Measurements from ENCODE around the gene CD300H.

Gene CD300H

DNA sequence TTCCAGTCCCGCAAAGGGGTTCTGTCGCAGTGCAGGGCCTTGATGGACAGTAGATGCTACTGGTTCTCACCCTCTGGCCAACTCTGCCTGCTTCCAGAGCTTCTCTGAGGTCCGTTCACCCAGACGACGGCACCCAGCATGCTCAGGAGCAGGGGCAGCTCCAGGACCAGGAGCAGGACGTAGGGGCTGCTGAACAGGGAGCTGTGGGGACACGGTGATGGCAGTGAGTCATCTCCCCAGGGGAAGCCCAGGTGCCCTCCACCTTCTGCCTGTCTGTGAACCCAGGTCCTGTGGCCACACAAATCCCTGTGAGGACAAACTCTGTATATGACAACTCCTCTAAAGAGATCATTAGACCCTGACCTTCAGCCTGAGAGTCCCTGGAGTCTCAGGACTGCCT is 18.0 kb downstream of the CD300H start:
- no peak for DNase-seq (ENCODE audit: low read depth)

DNA sequence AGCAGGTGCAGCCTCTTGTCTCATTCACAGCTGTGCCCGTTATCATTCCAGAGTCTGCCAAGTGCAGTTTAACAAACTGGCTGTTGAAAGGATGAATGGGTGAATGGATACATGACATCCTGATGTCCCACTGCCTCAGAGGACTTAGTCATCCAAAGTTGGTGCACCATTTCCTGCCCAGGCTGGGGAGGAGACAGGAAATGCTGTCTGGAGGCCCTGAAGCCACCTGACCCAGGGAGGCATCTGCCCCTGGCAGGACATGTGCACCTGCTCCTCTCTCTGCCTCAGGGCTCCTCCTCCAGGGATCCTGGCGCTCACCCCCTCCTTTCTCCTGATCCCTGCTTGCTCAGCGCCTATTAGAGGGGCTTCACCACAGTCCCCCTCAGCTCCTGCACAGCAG is 19.6 kb downstream of the CD300H start:
- no peak for DNase-seq (ENCODE audit: low read depth)

DNA sequence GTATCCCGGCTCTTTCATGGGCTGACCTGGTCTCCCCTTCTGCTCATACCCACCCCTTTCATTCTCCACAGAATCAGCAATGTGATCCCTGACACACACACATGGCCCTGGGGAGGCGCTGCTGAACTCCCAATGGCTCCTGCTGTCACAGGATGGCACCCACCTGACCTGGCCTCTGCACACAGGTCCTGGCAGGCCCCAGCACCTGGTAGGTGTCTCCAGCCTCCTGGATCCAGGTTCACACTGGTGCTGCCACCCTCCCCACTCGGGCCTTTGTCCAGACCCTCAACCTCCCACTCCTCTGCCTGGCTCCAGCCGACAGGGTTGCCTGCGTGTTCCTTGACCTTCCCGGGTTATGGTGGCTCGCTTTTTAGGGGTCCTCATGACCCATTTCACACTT is 20.0 kb downstream of the CD300H start:
- no peak for DNase-seq (ENCODE audit: low read depth)

DNA sequence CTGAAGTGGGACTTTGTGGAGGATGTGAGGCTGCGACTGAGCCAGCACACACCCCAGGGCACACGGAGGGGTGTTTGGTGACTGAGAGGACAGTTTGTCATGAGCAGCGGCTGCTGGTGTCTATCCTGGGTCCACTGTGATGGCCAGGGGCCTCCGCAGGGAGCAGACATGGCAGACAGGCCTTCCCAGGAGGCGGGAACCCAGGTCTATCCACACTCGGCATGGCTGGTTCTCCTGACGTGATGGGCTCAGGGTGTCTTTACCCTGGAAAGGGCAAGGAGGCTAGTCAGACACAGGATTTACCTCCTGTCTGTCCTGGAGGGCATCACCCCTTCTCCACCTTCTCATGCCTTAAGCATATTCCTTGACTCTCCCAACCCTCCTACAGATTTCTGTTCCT is 20.7 kb downstream of the CD300H start:
- DNase-seq (ENCODE audit: low read depth) = no peak

DNA sequence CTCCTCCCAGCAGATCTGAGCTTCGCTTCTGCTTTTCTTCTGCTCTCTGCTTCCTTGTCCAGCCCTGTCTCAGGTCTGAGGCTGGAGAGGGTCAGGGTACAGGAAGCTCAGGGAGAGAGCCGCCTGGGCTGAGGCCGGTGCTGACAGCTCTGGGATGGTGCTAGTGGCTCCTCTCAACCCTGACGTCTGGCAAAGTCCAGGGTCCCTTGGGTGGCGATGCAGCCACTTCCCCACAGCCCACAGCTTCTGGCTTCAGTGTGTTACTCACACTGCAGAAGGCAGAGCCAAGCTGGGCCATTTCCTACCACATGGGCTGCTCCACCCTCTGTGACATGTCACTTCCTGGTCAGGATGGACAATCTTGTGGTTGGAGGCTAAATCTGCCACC is 21.5 kb downstream of the CD300H start, which contains the start of gene CD300C:
CD300C (minus strand) TSS at position 273 of the 388 bp plus-strand sequence. CDS start 333 bp downstream, outside the sequence.
- DNase-seq (ENCODE audit: low read depth) = no peak

DNA sequence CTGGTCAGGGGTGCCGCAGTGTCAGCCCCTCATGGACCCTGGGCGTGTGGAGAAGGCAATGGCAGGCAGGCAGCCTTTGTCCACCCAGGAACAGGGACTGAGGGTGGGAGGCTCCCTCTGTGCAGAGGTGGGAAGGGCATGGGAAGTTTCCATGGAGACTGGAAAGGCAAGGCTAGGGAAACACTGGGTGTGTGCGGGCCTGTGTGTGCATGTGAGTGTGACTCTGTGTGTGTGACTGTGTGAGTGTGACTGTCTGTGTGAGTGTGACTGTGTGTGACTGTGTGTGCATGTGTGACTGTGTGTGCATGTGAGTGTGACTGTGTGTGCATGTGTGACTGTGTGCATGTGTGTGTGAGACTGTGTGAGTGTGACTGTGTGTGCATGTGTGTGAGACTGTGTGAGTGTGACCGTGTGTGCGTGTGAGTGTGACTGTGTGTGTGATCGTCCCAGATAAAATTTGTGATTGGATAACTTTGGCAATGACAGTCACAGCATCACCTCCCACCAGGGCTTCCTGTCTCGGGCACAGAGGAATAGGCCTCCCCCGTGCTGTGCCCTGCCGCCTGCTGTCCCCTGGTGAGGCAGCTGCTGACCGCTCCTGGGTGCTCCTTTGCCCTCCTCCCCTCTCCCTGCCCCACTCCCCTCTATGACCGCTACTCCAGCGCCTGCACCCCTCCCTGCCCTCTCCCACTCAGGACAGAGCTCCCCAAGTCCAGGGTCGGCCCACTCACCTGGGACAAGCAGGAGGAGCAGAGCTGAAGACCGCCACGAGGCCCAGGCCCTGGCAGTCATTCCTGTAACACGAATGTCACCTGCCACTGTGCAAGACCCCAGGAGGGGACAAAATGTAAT is 22.1 kb downstream of the CD300H start:
- no peak for DNase-seq (ENCODE audit: low read depth)

DNA sequence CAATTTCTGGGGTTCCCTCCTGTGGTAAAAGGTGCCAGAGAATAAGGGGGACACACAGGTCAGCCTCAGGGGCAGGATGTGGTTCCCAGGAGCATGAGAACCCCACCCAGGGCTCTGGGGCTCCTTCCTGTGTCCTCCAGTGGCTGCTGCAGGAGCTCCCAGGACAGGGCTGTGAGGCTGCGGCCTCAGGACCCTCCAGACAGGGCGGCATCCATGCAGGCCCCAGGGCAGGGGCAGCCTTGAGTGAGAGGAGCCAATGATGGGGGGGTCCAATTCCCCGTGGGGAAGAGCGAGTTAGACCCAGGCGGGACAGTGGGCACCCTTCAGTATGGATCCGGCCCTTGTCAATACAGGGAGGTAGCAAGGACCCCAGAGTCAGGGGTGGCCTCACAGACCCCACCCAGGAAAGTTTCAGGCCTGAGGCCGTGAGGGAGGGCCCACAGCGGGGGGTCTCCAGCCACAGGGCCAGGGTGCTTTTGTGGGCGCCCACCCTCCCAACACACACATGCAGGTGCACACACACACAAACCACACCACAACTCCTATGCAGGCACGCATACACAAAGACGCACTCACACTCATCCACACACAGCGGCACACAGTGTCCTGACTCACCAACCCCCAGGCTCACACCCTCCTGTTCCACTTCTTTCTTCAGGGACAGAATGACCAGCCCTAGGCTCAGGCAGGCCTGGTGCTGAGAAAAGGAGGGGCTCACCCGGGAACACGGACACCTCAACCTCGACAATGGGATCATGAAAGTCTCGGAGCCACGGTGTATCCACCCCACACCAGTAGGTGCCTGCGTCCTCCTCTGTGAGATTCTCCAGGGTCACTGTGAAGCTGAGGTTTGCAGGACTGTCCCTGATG is 23.2 kb downstream of the CD300H start:
- DNase-seq (ENCODE audit: low read depth) = no peak

DNA sequence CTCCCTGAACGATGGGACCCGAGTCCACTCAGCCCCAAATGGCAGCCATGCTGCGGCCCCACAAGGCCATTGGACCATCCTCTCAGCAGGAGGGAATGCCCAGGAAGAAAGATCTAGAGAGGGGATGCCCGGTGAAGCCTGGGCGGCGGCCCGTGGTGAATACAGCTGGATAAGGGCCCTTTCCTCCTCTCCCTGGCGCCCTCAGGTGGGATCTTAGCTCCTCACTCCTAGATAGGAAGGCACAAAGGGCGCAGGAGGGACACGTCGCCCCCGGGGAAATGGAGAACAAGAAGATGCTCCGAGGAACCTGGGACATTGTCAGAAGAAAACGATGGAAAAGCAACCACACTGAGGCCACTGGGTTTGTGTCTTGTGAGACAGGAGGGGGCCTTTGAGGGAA is 23.9 kb downstream of the CD300H start:
- no peak for DNase-seq (ENCODE audit: low read depth)

DNA sequence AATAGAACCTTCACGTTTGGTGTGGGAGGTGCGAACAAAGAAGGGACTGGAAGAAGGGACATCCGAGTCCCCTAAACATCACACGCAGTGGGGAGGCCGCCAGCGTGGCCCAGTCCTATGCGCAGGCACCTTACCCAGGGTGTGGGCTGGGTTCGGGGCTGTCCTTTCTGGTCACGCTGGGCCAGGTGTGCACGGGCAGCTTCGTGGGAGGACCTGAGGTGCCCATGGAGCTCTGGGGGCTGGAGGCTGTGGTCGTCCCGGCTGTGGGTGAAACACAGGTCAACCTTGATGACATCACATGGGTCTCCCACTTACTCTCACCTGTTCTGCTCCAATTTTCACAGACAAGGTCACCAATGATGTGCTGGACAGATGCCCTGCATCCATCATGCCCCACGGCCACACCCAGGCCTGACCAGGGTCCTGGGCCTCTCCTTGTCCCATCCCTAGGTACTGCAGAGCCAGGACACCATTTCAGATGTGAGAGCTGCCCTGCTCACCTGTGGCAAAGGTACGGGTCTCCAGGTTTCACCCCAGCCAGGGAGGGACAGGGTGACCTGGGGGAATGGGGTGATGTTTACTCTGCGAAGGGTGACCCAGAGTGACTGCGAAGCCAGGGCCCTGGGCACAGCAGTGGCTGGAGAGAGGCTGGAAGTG is 24.5 kb downstream of the CD300H start:
- DNase-seq (ENCODE audit: low read depth) = no peak

DNA sequence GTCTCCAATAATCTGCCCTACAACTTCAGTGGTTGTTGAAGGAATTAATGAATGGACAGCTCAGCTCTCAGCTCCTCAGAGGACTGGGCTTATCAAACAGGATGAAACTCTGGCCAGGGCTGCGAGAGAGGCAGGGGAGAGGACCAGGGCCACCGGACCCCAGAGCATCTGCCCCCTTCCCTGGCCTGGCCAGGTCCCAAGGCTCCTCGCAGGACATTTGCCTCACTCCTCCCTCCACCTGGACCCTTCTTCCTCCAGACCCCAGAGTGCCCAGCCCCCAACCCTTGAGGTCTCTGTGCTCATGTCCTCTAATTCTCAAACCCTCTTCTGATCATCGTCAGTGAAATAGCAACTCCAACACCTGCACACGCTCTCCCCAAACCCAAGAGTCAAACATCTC is 25.1 kb downstream of the CD300H start:
- DNase-seq (ENCODE audit: low read depth) = no peak

DNA sequence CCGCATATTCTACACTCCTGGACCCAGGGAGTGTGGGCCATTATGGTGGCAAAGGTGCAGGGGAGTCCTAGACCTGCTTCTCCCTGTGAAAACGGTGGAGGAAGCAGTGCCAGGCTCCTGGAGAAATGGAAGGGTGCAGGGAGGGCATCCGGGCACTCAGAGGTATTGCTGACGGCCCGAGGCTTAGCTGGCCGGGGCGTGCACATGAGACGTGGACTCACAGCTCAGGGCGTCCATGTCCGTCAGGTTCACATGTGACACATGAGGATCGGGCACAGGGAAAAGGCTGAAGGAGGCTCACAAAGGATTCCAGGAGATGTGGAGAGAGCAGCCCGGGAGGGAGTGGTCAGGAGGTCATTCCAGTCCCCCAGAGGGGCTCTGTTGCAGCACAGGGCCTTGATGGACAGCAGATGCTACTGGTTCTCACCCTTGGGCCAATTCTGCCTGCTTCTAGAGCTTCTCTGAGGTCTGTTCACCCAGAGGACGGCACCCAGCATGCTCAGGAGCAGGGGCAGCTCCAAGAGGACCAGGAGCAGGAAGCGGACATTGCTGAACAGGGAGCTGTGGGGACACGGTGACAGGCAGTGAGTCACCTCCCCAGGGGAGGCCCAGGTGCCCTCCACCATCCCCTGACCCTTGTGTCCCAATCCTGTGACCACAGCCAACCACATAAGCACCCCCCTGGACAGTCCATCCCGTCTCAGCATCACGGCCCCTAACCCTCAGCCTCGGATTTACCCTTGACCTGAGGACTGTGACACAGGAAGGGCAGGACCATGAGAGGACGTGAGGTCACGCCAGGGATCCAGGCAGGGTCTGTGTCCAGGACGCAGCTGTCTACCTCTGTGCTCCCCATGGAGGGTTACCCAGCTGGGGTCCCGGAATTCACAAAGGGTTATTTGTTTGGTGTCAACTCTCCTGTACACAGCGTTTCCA is 25.9 kb downstream of the CD300H start:
- DNase-seq (ENCODE audit: low read depth) = no peak

DNA sequence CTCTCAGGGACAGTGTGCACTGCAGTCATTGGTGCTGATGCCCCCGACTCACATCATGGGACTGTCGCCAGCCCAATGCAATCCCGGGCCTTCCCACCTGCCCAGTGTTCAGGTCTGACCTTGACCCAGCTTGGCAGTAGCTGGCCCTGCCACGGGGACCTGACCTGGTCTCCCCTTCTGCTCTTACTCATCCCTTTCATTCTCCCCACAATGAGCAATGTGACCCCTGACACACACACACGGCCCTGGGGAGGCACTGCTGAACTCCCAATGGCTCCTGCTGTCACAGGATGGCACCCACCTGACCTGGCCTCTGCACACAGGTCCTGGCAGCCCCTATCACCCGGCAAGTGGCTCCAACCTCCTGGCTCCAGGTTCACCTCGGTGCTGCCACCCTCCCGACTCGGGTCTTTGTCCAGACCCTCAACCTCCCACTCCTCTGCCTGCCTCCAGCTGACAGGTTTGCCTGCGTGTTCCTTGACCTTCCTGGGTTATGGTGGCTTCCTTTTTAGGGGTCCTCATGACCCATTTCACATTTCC is 28.0 kb downstream of the CD300H start:
- no peak for DNase-seq (ENCODE audit: low read depth)

DNA sequence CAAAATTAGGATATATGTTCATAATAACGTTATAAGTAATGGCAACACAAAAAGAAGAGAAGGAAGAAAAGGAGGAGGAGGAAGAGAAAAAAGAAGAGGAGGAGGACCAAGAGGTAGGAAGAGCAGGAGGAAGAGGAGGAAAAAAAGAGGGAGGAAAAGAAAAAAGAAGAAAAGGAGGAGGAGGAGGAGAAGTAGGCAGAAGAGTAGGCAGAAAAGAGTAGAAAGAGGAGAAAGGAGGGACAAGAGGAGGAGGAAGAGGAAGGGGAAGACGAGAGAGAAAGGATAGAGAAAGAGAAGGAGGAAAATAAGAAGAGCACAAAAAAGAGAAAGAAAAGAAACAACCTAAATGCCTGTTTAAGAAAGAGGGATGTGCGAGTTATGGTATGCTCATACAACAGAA is 30.4 kb downstream of the CD300H start:
- no peak for DNase-seq (ENCODE audit: low read depth)

DNA sequence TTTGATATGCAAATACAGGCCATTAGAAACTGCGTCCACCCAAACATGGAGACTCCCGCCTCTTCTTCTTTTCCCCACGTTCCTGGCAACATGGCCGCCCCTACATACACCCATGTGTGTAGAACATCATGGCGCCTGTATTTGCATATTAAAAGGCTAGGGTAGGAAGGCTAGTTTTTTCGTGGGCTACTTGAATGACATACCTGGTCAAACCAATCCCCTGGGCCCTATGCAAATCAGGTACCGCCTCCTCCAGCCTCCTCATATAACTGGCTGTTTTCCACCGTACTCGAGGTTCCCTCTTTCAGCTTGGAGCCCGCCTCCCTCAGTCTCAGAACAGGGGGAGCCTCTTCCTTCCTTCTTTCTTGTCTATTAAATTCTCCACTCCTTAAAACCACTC is 35.2 kb downstream of the CD300H start:
- no peak for DNase-seq (ENCODE audit: low read depth)

DNA sequence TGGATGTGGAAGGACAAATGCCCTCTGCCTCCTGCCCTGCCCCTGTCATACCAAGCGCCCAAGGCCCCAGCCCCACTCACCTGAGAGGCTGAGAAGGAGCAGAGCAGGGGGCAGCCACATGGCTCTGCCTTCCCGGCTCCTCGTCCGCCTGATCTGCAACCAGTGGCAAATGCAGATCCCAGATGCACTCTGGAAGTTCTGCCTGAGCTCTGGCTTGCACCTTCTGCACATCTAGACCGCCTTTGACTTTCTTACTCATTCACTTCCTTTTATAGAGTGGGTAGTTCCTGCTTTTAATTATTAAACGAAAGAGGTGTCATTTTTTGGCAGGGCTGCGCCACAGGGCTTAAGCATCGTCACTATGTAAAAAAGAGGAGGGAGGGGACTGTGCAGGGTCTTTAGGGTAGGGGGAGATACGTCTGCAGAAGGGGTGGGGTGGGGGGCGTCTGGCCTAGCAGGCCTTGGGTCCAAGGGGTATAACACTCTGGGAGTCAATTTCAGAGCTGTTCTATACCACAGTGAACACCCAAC is 36.0 kb downstream of the CD300H start, which contains the start of gene CD300LB:
CD300LB (minus strand) TSS at position 245 of the 531 bp plus-strand sequence; CDS start at position 120, 125 bp downstream.
- no peak for DNase-seq (ENCODE audit: low read depth)

DNA sequence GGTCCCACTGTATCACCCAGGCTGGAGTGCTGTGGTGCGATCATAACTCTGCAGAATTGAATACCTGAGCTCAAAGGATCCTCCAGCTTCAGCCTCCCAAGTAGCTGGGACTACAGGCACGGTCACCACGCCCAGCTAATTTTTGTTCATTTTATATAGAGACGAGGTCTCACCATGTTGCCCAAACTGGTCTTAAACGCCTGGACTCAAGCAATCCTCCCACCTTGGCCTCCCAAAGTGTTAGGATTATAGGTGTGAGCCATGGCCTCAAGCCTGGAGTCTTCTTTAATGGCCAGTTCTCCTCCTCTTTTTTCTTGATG is 36.5 kb downstream of the CD300H start:
- no peak for DNase-seq (ENCODE audit: low read depth)

DNA sequence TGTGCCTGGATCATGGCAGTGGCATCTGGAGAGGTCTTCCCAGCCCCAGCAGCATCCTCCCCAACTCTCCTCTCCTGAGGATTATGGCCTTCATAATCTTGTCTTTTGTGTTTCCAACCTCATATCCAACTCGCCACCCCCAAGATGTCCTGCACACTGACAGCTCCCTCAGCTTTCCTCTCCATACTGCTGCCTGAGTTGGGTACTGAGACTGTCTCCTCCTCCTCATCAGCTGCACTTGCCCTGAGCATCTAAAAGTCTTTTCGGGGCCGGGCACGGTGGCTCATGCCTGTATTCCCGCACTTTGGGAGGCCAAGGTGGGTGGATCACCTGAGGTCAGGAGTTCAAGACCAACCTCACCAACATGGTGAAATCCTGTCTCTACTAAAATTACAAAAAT is 38.1 kb downstream of the CD300H start:
- DNase-seq (ENCODE audit: low read depth) = no peak

DNA sequence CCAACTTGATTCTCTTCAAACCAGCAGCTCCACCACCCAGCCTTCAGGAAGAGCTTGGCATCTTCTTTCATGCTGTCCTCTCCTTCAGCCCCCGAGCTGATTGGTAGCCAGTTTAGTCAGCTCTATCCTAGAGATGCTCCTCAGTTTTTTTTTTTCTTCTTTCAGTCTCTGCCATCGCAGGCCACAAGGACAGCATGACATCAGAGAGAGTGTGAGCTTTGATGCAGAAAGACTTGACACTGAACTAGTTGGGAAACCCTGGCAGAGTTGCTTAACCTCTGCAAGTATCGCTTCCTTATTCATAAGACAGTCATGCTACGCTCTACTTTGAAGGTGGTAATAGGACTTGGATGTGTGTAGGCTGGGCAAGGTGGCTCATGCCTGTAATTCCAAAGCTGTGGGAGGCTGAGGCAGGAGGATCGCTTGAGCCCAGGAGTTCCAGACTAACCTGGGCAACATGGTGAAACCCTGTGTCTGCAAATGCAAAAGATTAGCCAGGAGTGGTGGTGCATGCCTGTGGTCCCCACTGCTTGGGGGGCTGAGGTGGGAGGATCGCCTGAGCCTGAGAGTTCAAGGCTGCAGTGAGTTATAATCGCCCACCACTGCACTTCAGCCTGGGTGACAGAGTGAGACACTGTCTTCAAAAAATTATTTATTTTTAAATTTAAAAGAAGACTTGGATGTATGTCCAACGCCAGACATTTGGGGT is 38.7 kb downstream of the CD300H start:
- no peak for DNase-seq (ENCODE audit: low read depth)

DNA sequence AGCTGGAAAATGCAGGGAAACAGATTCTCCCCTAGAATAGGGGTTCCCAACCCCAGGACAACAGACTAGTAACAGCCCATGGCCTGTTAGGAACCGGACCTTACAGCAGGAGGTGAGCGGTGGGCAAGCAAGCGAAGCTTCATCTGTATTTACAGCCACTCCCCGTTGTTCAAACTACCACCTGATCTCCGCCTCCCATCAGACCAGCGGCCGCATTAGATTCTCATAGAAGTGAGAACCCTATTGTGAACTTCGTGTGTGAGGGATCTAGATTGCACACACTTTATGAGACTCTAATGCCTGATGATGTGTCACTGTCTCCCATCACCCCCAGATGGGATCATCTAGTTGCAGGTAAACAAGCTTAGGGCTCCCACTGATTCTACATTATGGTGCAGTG is 39.6 kb downstream of the CD300H start:
- no peak for DNase-seq (ENCODE audit: low read depth)

DNA sequence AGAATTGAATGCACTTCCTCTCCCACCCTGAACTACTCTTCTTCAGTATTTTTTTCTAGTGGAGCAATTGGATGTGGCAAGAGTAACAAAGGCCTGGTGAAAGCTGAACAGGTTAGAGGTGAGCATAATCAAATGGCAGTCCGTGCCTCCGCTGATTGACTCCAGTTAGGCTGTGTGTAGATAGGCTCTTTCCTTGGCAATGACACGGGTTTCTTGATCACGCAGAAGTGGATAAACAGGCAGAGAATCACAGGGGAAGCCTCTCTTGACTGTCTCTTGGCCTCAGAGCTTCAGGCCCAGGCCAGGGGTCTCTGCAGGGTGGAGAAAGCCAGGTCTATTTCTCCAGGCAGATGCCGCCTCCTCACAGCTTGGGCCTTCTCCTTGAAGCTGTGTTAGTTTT is 40.2 kb downstream of the CD300H start:
- no peak for DNase-seq (ENCODE audit: low read depth)
